AG04450 (cell line): ENCODE measurements around the gene ADRA2B. TPM values are rescaled to one million over a fixed set of nuclear protein-coding genes. Genes with fewer than 3 reads are reported as not detected.

Source experiments
- CTCF ChIA-PET: fragments of 300-600, 350-600 bp; formaldehyde crosslinking; extraction: SDS; loops from one replicate; lab custom pipeline; 2022; ENCODE audit warnings: antibody characterized with exemption, inconsistent platforms; lab: Charles Lee
- POLR2A ChIA-PET: fragments of 350-600 bp; formaldehyde crosslinking; extraction: SDS; loops from one replicate; lab custom pipeline; 2021; ENCODE audit warnings: antibody characterized with exemption, inconsistent platforms; lab: Yijun Ruan, JAX
- DNase-seq: peaks from one replicate; pipeline ENCODE4 v3.0.0-alpha.2; 2011; ENCODE audit warnings: low read depth, low spot score
- H3K27ac ChIP-seq: one replicate; pipeline ENCODE4 v1.5.1; 2012; ENCODE audit warnings: low read depth, low read length, control low read depth
- H3K27me3 ChIP-seq: one replicate; pipeline ENCODE4 v1.6.0; 2012; ENCODE audit warnings: low read length; ENCODE audit not compliant: control insufficient read depth, insufficient read depth
- H3K4me3 ChIP-seq: 2 replicates; pipeline ENCODE4 v1.5.1; 2011; ENCODE audit warnings: mild to moderate bottlenecking, low read depth, low read length, control low read depth
- H3K9me3 ChIP-seq: 2 replicates; pipeline ENCODE4 v1.5.1; 2012; ENCODE audit warnings: low read length; ENCODE audit not compliant: control insufficient read depth, insufficient read depth
- CTCF ChIP-seq: IDR thresholded peaks from 2 replicates; pipeline ENCODE4 v1.5.1; 2011; ENCODE audit warnings: low read depth, low read length, control low read depth, inconsistent platforms
- polyA plus RNA-seq: library from polyadenylated mRNA; depleted of rRNA; stranded (reverse); fragments of >200 nt; gene quantifications from 2 replicates; pipeline ENCODE4 v1.2.3, GENCODE V29; 2011

ADRA2B gene
- polyA plus RNA-seq, 1 experiment, result not detected

GRCh38 chr2:96105994-96106715 lies 10.2 kb downstream of the ADRA2B start:
- Histone ChIP-seq H3K27me3 (peaks cover 30% of the 10 kb centered on the region), H3K27ac (no peak overlapping the region), H3K4me3 (no peak overlapping the region), H3K9me3 (peaks cover 16% of the 10 kb centered on the region)
- DNase-seq, result no peak
- ChIA-PET CTCF (interaction anchor here (2.9 kb wide), 1 partner anchor 11 kb away, joined by 12 read pairs; the partner anchor contains the start of gene ADRA2B), POLR2A (no interaction called here)
- TF ChIP-seq CTCF, result no peak

GRCh38 chr2:96105152-96105915 lies 11.0 kb downstream of the ADRA2B start:
- H3K9me3 ChIP-seq, result peaks cover 16% of the 10 kb centered on the region
- peaks cover 29% of the 10 kb centered on the region for H3K27me3 ChIP-seq
- TF ChIP-seq CTCF, result no peak
- CTCF ChIA-PET, result no interaction called here
- POLR2A ChIA-PET, result no interaction called here
- no peak overlapping the region for H3K4me3 ChIP-seq
- H3K27ac ChIP-seq, result no peak overlapping the region
- DNase-seq, result no peak

GRCh38 chr2:96104487-96104861 lies 11.9 kb downstream of the ADRA2B start:
- Histone ChIP-seq H3K27me3 (peaks cover 26% of the 10 kb centered on the region), H3K9me3 (peaks cover 16% of the 10 kb centered on the region), H3K4me3 (no peak overlapping the region), H3K27ac (no peak overlapping the region)
- no peak for TF ChIP-seq CTCF
- POLR2A ChIA-PET, result no interaction called here
- CTCF ChIA-PET, result no interaction called here
- DNase-seq, result no peak

- Histone ChIP-seq H3K9me3 (peaks cover 16% of the 10 kb centered on the region), H3K27ac (no peak overlapping the region), H3K27me3 (peaks cover 21% of the 10 kb centered on the region), H3K4me3 (no peak overlapping the region)
- no peak for DNase-seq
- TF ChIP-seq CTCF, result no peak
- ChIA-PET POLR2A (no interaction called here), CTCF (no interaction called here)
Measured at GRCh38 chr2:96103761-96104486, 12.4 kb downstream of the ADRA2B start.

GRCh38 chr2:96103187-96103601 lies 13.2 kb downstream of the ADRA2B start:
- DNase-seq, result no peak
- CTCF ChIA-PET, result no interaction called here
- POLR2A ChIA-PET, result no interaction called here
- Histone ChIP-seq H3K27ac (no peak overlapping the region), H3K4me3 (no peak overlapping the region), H3K27me3 (peaks cover 19% of the 10 kb centered on the region), H3K9me3 (peaks cover 16% of the 10 kb centered on the region)
- no peak for TF ChIP-seq CTCF
